CD4-positive, alpha-beta memory T cell (primary cell): Measurements from ENCODE around the gene OBSL1. TPM values are rescaled to one million over a fixed set of nuclear protein-coding genes. Genes with fewer than 3 reads are reported as not detected.

Experiments
- CTCF ChIA-PET: fragments of 350-600 bp; sonication (Branson Sonifier 250); formaldehyde crosslinking; loops from one replicate; lab custom pipeline; 2021; ENCODE audit warnings: inconsistent platforms; ENCODE audit not compliant: partially characterized antibody; lab: Charles Lee
- POLR2A ChIA-PET: fragments of 350-600 bp; sonication (Branson Sonifier 250); formaldehyde crosslinking; loops from one replicate; lab custom pipeline; 2021; ENCODE audit not compliant: partially characterized antibody; lab: Charles Lee
- DNase-seq, 5 donors: peaks; one replicate each; pipeline versions ENCODE4 v3.0.0 to v3.0.0-alpha.2; 2020 to 2022; ENCODE audit warnings: mixed read lengths in 1 of 5
- H3K27ac ChIP-seq: one replicate; pipeline ENCODE4 v1.7.0; 2013; ENCODE audit warnings: low read depth, low read length
- H3K27me3 ChIP-seq: 2 replicates; pipeline ENCODE4 v1.7.0; 2013; ENCODE audit warnings: mild to moderate bottlenecking, low read length, moderate library complexity; ENCODE audit not compliant: insufficient read depth
- H3K36me3 ChIP-seq: 2 replicates; pipeline ENCODE4 v1.7.0; 2013; ENCODE audit warnings: mild to moderate bottlenecking, low read length, moderate library complexity; ENCODE audit not compliant: insufficient read depth
- H3K4me1 ChIP-seq: 2 replicates; pipeline ENCODE4 v1.7.0; 2013; ENCODE audit warnings: mild to moderate bottlenecking, low read length, moderate library complexity; ENCODE audit not compliant: insufficient read depth
- H3K4me3 ChIP-seq, 2 donors: one replicate each; pipeline ENCODE4 v1.7.0; 2013; ENCODE audit warnings: low read length in 2 of 2, mild to moderate bottlenecking in 1 of 2
- H3K9me3 ChIP-seq, 2 donors: one replicate each; pipeline ENCODE4 v1.7.0; 2013; ENCODE audit warnings: low read length in 2 of 2, control low read depth in 1 of 2; ENCODE audit not compliant: control insufficient read depth in 1 of 2
- H3K27ac Mint-ChIP-seq, 7 donors: one replicate each; pipeline ENCODE4 v1.8.0; 2020 to 2021; ENCODE audit warnings: mixed read lengths in 7 of 7, mild to moderate bottlenecking in 6 of 7, inconsistent platforms in 3 of 7, moderate library complexity in 3 of 7
- H3K27me3 Mint-ChIP-seq, 2 donors: one replicate each; pipeline ENCODE4 v1.8.0; 2020 to 2021; ENCODE audit warnings: mixed read lengths in 2 of 2
- H3K36me3 Mint-ChIP-seq, 2 donors: one replicate each; pipeline ENCODE4 v1.8.0; 2020 to 2021; ENCODE audit warnings: mixed read lengths in 2 of 2, inconsistent platforms in 1 of 2, mild to moderate bottlenecking in 1 of 2
- H3K4me1 Mint-ChIP-seq, 4 donors: one replicate each; pipeline ENCODE4 v1.8.0; 2020 to 2021; ENCODE audit warnings: mixed read lengths in 4 of 4, mild to moderate bottlenecking in 1 of 4
- H3K4me3 Mint-ChIP-seq, 8 donors: one replicate each; pipeline ENCODE4 v1.8.0; 2020 to 2021; ENCODE audit warnings: mixed read lengths in 8 of 8, mild to moderate bottlenecking in 7 of 8, moderate library complexity in 6 of 8, inconsistent platforms in 3 of 8
- H3K9me3 Mint-ChIP-seq, 8 donors: one replicate each; pipeline ENCODE4 v1.8.0; 2020 to 2021; ENCODE audit warnings: mixed read lengths in 8 of 8, mild to moderate bottlenecking in 5 of 8, inconsistent platforms in 3 of 8, moderate library complexity in 1 of 8
- intact Hi-C: fragments of 100-400 bp; cut with micrococcal nuclease; formaldehyde crosslinking; loops from one replicate; pipeline ENCODE4 v1.15.1; 2023
- polyA plus RNA-seq, 2 donors: library from polyadenylated mRNA; unstranded; fragments of 300-500 nt; fragmentation: Illumina TruSeq; gene quantifications; one replicate each; pipeline ENCODE4 v1.2.3, GENCODE V29; 2021
- total RNA-seq, 2 experiments: library from RNA; stranded (reverse); gene quantifications; one replicate each; pipeline ENCODE4 v1.2.3, GENCODE V29; 2021

The OBSL1 gene
- total RNA-seq (under 1 TPM in 1 of 2 experiments, not detected in 1; 0.09 TPM), polyA plus RNA-seq (not detected)

DNA sequence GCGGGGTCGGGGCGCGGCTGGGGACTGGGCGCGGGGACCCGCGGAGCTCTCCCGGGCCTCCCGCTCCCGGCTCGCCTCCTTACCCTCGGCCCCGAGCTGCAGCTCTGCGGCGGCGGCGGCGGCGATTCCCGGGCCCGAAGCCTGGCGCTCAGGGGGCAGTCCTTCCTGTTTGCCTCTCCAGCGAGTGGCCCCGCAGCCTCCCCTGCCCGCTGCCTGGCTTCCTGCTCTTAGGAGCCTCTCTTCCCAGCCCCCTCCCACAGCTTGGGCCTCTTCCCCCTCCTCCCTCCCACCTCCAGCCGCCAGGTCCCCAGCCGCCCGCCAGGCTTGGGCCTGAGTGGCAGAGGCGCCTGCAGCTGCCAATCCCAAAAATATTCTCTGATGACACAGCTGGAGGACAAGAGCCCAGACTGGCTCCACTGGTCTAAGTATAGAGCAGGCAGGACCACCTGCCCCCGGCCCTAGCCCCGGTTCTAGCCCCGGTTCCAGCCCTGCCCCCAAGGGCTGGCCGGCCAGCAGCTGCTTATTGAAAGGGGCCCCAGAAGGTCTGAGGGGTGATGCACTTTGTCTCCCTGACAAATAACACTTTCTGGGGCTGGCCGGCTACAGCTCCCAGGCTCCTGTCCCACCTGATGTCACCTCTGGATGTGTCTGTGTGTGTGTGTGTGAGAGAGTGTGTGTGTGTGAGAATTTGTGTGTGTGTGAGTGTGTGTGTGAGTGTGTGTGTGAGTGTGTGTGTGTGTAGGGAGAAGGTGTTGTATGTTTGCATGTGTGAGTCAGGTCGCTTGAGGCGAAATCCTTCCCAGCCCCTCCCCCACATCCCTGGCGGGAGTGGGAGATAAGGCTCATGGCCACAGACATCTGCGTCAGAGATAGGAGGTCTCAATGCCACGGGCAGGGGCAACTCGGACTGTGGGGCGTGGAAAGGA lies at the start of gene OBSL1:
OBSL1 (minus strand) TSS at position 229 of the 926 bp plus-strand sequence. CDS start 307 bp downstream, outside the sequence.
- no peak for DNase-seq
- Mint-ChIP-seq H3K27ac (no peak within 1 kb of the TSS), H3K36me3 (no peaks in the 10 kb centered on the region), H3K27me3 (peaks cover 27 to 45% of the 10 kb centered on the region in 2 donors), H3K9me3 (no peaks in the 10 kb centered on the region), H3K4me3 (peak within 1 kb of the TSS in 6 of 8 donors; percentile 1 to 68 (median 24)), H3K4me1 (peaks cover 0 to 3% (median 0%) of the 10 kb centered on the region in 4 donors)
- peak within 1 kb of the TSS in 1 of 2 donors; percentile 9 for H3K4me3 ChIP-seq
- intact Hi-C loops = no loop called here
- ChIA-PET POLR2A (interaction anchor here (0.7 to 1.1 kb wide), 3 partner anchors 20 to 28 kb away, joined by 3 to 4 read pairs (median 3); partner anchors contain the start of genes CHPF and STK11IP), CTCF (interaction anchor here (1.5 to 3.9 kb wide), 2 partner anchors 9 to 11 kb away, joined by 5 to 19 read pairs; no protein-coding TSS in a partner anchor)
- peaks cover 15% of the 10 kb centered on the region for H3K27me3 ChIP-seq
- H3K27ac ChIP-seq = no peak within 1 kb of the TSS
- H3K4me1 ChIP-seq = peaks cover 3% of the 10 kb centered on the region
- no peaks in the 10 kb centered on the region for H3K36me3 ChIP-seq
- no peaks in the 10 kb centered on the region for H3K9me3 ChIP-seq

DNA sequence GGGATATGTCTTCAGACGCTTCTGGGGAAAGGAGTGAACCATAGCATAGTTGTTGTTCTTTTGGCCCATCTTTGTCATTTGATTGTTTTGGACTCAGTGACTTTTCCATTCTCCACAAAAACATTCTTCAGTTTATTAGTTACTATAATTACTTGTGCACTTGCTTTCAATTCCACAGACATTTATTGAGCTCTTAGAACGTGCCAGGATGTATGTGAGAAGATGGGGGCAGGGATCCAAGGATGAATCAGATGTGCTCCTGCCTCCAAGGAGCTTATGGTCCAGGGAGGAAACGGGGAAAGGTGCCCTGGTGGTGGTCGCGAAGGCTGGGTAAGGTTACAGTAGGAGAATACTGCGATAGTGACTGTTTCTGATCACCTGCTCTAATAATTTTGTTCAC lies 49.2 kb upstream of the OBSL1 start:
- Histone ChIP-seq H3K36me3 (no peaks in the 10 kb centered on the region), H3K27me3 (no peaks in the 10 kb centered on the region), H3K27ac (no peak overlapping the region), H3K4me3 (no peak overlapping the region), H3K9me3 (no peaks in the 10 kb centered on the region), H3K4me1 (no peaks in the 10 kb centered on the region)
- H3K9me3 Mint-ChIP-seq = no peaks in the 10 kb centered on the region
- H3K4me1 Mint-ChIP-seq = no peaks in the 10 kb centered on the region
- no peaks in the 10 kb centered on the region for H3K36me3 Mint-ChIP-seq
- peaks cover 1 to 6% of the 10 kb centered on the region in 2 donors for H3K27me3 Mint-ChIP-seq
- peak overlapping the region in 1 of 7 donors; percentile 61 for H3K27ac Mint-ChIP-seq
- intact Hi-C loops = no loop called here
- ChIA-PET CTCF (interaction anchor here (1.0 kb wide), 1 partner anchor 80 kb away, joined by 3 read pairs; no protein-coding TSS in a partner anchor), POLR2A (no interaction called here)
- no peak for DNase-seq
- H3K4me3 Mint-ChIP-seq = no peak overlapping the region

DNA sequence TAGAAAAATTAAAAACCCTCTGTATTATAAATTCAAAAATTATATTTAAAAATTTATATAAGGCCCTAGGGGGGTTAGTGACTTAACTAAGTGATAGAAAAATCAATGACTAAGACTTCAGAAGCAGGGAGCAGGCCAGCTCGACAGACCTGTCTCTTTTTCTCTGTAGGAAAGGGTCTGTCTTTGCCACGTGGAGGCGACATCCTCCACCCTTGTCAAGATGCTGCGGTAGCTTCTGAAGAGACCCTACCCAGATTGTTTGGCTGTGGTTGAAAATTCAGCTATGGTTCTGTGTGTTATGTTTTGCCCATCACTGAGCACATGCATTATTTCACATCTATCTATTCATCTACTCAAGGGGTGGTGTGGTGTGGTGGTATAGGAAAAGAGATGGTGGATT lies 47.9 kb upstream of the OBSL1 start:
- Histone ChIP-seq H3K27me3 (no peaks in the 10 kb centered on the region), H3K27ac (no peak overlapping the region), H3K4me1 (no peaks in the 10 kb centered on the region), H3K36me3 (no peaks in the 10 kb centered on the region), H3K4me3 (no peak overlapping the region), H3K9me3 (no peaks in the 10 kb centered on the region)
- Mint-ChIP-seq H3K27me3 (peaks cover 1 to 5% of the 10 kb centered on the region in 2 donors), H3K36me3 (peaks cover 9 to 11% of the 10 kb centered on the region in 2 donors), H3K4me3 (no peak overlapping the region), H3K27ac (no peak overlapping the region), H3K4me1 (peaks cover 0 to 3% (median 0%) of the 10 kb centered on the region in 4 donors), H3K9me3 (no peaks in the 10 kb centered on the region)
- no peak for DNase-seq
- ChIA-PET CTCF (no interaction called here), POLR2A (no interaction called here)
- intact Hi-C loops = no loop called here

DNA sequence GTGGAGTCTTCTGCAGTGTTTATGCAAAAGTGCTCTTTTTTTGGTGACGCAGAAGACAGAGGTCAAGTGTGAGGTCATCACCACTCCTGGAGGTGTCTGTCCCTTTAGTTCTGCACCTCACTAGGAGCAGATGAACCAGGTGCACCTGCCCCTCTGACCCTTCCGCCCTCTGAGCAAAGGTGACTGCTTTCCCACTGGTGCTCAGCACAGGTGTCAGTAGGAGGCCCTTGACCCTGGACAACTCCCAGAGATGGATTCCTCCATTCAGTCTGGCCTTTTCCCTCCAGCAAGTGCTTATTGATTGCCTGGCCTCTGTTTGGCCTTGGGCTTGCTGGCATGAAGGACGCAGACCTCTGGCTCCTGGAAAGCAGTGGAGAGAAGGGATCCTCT lies 47.4 kb upstream of the OBSL1 start:
- H3K27ac ChIP-seq = no peak overlapping the region
- DNase-seq = no peak
- no peaks in the 10 kb centered on the region for H3K4me1 ChIP-seq
- Mint-ChIP-seq H3K4me3 (no peak overlapping the region), H3K9me3 (no peaks in the 10 kb centered on the region), H3K4me1 (peaks cover 0 to 3% (median 0%) of the 10 kb centered on the region in 4 donors), H3K27me3 (peaks cover 1% of the 10 kb centered on the region in 2 donors), H3K36me3 (peaks cover 12 to 13% of the 10 kb centered on the region in 2 donors), H3K27ac (peak overlapping the region in 1 of 7 donors; percentile 25)
- intact Hi-C loops = no loop called here
- H3K36me3 ChIP-seq = no peaks in the 10 kb centered on the region
- ChIA-PET CTCF (no interaction called here), POLR2A (no interaction called here)
- H3K4me3 ChIP-seq = no peak overlapping the region
- H3K9me3 ChIP-seq = no peaks in the 10 kb centered on the region
- no peaks in the 10 kb centered on the region for H3K27me3 ChIP-seq

DNA sequence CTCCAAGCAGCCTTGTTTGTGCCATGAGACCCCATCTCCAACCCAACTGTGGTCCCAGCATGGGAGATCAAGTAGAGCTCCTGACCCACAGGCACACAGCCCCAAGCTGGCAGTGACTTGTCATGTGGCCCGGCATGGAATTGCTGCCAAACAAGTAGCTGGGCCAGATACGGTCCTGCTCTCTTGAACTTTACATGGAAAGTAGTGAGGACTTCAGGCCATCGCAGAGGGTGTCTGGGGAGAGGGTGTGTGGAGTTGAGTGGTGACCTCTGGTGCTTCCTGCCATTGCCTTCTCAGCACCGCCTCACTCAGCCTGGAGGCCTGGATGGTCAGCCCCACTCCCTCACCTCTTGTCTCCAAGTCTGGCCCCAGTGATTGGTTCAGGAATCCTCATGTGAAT lies 45.2 kb upstream of the OBSL1 start:
- Histone ChIP-seq H3K9me3 (no peaks in the 10 kb centered on the region), H3K27me3 (no peaks in the 10 kb centered on the region), H3K27ac (no peak overlapping the region), H3K36me3 (peaks cover 4% of the 10 kb centered on the region), H3K4me3 (no peak overlapping the region), H3K4me1 (peaks cover 6% of the 10 kb centered on the region)
- ChIA-PET POLR2A (no interaction called here), CTCF (no interaction called here)
- DNase-seq = no peak
- peaks cover 0 to 1% of the 10 kb centered on the region in 2 donors for H3K27me3 Mint-ChIP-seq
- H3K27ac Mint-ChIP-seq = peak overlapping the region in 1 of 7 donors; percentile 42
- no peaks in the 10 kb centered on the region for H3K9me3 Mint-ChIP-seq
- intact Hi-C loops = no loop called here
- peaks cover 15 to 17% of the 10 kb centered on the region in 2 donors for H3K36me3 Mint-ChIP-seq
- H3K4me1 Mint-ChIP-seq = peaks cover 7 to 12% (median 8%) of the 10 kb centered on the region in 4 donors
- no peak overlapping the region for H3K4me3 Mint-ChIP-seq

DNA sequence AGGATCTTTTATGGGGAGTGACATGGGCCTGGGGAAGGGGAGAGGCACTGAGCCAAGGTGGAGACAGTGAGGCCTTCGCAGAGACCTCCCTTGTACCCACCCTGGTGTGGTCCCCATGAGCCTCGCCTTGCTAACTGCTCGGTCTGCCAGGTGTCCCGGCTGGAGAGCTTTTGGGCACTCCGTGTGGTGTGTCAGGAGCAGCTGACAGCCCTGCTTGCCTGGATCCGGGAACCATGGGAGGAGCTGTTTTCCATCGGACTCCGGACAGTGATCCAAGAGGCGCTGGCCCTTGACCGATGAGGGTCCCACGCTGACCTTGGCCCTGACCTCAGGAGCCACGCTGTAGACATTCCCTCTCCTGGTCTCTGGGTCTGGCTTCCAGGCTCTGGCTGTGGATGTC lies 44.6 kb upstream of the OBSL1 start:
- DNase-seq = no peak
- Mint-ChIP-seq H3K9me3 (no peaks in the 10 kb centered on the region), H3K36me3 (peaks cover 19 to 22% of the 10 kb centered on the region in 2 donors), H3K4me3 (no peak overlapping the region), H3K27me3 (peaks cover 0 to 1% of the 10 kb centered on the region in 2 donors), H3K4me1 (peaks cover 8 to 16% (median 12%) of the 10 kb centered on the region in 4 donors), H3K27ac (no peak overlapping the region)
- CTCF ChIA-PET = interaction anchor here (1.5 kb wide), 1 partner anchor 19 kb away, joined by 3 read pairs; the partner anchor contains the start of gene STK11IP
- no peaks in the 10 kb centered on the region for H3K27me3 ChIP-seq
- no peak overlapping the region for H3K4me3 ChIP-seq
- H3K4me1 ChIP-seq = peaks cover 6% of the 10 kb centered on the region
- no peak overlapping the region for H3K27ac ChIP-seq
- H3K9me3 ChIP-seq = no peaks in the 10 kb centered on the region
- intact Hi-C loops = no loop called here
- POLR2A ChIA-PET = no interaction called here
- peaks cover 4% of the 10 kb centered on the region for H3K36me3 ChIP-seq

DNA sequence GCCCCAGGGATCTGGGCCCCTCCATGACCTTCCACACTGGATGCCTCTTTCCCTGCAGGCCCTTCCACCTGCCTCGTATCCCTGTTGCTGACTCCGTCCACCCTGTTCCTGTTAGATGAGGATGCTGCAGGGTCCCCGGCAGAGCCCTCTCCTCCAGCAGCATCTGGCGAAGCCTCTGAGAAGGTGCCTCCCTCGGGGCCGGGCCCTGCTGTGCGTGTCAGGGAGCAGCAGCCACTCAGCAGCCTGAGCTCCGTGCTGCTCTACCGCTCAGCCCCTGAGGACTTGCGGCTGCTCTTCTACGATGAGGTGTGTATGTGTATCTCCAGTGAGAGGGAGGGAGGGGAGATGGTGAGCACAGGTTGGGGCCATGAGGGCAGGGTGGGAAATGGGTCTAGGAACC lies 43.7 kb upstream of the OBSL1 start:
- DNase-seq = no peak
- Mint-ChIP-seq H3K27me3 (no peaks in the 10 kb centered on the region), H3K27ac (no peak overlapping the region), H3K36me3 (peaks cover 22 to 26% of the 10 kb centered on the region in 2 donors), H3K4me3 (no peak overlapping the region), H3K9me3 (no peaks in the 10 kb centered on the region), H3K4me1 (peaks cover 9 to 16% (median 12%) of the 10 kb centered on the region in 4 donors)
- H3K27ac ChIP-seq = no peak overlapping the region
- H3K36me3 ChIP-seq = peaks cover 7% of the 10 kb centered on the region
- no peaks in the 10 kb centered on the region for H3K9me3 ChIP-seq
- H3K4me3 ChIP-seq = no peak overlapping the region
- H3K27me3 ChIP-seq = no peaks in the 10 kb centered on the region
- intact Hi-C loops = no loop called here
- POLR2A ChIA-PET = no interaction called here
- CTCF ChIA-PET = interaction anchor here (1.5 kb wide), 1 partner anchor 18 kb away, joined by 3 read pairs; the partner anchor contains the start of gene STK11IP
- peaks cover 6% of the 10 kb centered on the region for H3K4me1 ChIP-seq
